ENCODE results near the gene HERPUD1. TPM values are rescaled to one million over a fixed set of nuclear protein-coding genes. Genes with fewer than 3 reads are reported as not detected.

The HERPUD1 gene
- total RNA-seq, 1 donor from 2014 or later, result 79.8 TPM

DNA sequence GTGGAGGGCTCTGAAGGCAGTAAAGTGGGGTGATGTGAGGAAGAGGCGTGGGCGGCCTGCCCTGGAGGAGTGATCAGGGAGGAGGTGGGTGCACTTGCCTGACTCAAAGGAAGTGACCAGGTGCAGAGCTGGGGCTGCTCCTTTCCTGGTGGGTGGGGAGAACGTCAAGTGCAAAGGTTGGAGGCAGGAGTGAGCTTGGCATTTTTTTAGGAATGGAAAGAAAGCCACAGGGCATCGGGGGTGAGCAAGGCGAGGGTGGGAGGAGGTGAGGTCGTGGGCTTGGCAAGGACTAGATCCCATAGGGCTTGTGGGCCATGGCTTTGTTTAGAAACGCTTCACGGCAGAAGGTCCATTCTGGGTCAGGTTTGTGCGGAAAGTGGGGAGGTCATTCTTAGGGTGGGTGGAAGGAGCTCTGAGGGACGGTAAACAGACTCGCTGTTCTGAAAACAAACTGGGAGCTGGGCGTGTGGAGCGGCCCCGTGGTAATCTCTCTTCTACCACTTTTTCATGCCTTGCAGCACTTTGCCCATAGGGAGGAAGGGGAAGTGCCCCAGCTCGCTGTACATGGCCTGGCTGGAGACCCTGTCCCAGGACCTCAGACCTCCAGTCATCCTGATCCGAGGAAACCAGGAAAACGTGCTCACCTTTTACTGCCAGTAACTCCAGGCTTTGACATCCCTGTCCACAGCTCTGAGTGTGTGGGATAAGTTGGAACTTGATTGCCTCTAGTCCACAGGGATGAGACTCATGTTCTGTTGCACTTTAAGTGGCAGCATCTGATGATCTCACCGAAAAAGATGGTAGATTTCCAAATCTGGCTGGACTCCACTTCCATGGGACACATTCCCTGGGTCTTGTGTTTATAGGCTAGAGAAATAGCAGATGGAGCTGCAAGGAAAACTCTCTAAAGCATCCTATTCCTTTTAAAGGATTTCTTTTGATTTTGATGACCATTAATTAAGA, 18.9 kb upstream of the HERPUD1 start:
- Mint-ChIP-seq H3K4me3 (no peak overlapping the region), H3K9me3 (no peaks in the 10 kb centered on the region), H3K4me1 (peaks cover 77% of the 10 kb centered on the region), H3K27me3 (ENCODE audit: low read depth) (no peaks in the 10 kb centered on the region), H3K27ac (peak overlapping the region; percentile 55), H3K36me3 (no peaks in the 10 kb centered on the region)
- TF ChIP-seq, protein P1, sequence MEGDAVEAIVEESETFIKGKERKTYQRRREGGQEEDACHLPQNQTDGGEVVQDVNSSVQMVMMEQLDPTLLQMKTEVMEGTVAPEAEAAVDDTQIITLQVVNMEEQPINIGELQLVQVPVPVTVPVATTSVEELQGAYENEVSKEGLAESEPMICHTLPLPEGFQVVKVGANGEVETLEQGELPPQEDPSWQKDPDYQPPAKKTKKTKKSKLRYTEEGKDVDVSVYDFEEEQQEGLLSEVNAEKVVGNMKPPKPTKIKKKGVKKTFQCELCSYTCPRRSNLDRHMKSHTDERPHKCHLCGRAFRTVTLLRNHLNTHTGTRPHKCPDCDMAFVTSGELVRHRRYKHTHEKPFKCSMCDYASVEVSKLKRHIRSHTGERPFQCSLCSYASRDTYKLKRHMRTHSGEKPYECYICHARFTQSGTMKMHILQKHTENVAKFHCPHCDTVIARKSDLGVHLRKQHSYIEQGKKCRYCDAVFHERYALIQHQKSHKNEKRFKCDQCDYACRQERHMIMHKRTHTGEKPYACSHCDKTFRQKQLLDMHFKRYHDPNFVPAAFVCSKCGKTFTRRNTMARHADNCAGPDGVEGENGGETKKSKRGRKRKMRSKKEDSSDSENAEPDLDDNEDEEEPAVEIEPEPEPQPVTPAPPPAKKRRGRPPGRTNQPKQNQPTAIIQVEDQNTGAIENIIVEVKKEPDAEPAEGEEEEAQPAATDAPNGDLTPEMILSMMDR (IDR thresholded peaks at IDR 0.05; ENCODE audit: unreplicated experiment), result no peak
- DNase-seq (ENCODE audit: low spot score in 2 of 2, unreplicated experiment in 2 of 2), result no peak

DNA sequence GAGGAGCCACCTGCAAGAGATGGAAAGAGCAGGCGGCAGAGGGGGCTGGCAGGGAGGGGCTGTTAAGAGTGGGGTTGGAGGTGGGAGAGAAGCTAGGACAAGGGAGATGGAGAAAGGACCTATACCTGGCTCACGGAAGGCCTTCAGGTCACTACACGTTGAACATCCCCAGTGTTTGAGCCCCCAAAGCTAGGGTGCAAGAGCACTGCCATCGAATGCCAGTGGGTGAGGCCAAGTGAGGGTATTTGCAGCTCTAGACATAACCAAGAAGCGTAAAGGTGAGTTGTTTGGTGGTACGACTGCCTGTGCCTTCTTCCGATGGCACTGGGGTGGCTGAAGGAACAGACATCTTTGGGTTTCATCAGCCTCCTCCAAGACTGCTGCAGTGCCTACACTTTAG, 17.0 kb upstream of the HERPUD1 start:
- H3K27ac Mint-ChIP-seq, result no peak overlapping the region
- no peaks in the 10 kb centered on the region for H3K27me3 Mint-ChIP-seq (ENCODE audit: low read depth)
- TF ChIP-seq, protein P1 (IDR thresholded peaks at IDR 0.05; ENCODE audit: unreplicated experiment), result no peak
- H3K36me3 Mint-ChIP-seq, result no peaks in the 10 kb centered on the region
- H3K9me3 Mint-ChIP-seq, result no peaks in the 10 kb centered on the region
- no peak for DNase-seq (ENCODE audit: low spot score in 2 of 2, unreplicated experiment in 2 of 2)
- H3K4me3 Mint-ChIP-seq, result no peak overlapping the region
- H3K4me1 Mint-ChIP-seq, result peaks cover 68% of the 10 kb centered on the region

DNA sequence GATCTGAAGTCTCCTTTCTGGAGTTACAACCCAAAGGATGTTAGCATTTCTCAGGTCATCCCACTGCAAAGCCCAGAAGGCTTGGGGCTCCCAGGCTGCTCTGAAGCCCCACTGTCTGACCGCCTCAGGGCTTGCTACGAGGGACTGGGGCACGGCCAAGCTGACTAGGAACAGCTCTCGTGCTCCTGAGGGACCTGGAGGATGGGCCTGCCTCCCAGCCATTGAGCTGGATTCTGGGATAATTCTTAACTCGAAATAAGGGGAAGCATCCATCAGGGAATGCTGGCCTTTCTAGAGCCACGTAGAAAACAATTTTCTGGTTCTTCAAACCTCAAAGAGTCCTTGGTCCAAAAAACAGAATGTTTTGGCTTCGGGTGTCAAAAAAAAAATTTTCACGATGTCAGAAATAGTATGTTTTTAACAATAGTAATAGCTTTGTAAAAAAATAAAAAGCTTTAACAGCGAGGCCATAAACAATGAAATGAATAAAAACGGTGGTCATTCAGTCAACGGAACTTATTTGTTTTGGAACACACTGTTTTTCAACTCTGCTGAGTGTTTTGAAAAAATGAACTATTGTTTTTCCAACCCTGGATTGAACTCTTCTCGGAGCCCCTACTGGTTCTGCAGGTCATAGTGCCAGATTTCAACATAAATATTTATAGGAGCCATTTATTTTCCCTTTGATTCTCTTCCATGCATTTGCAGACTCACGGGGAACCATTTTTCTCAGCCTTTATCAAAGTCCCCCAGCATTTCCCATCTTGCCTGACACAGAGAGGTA, 16.4 kb upstream of the HERPUD1 start:
- H3K36me3 Mint-ChIP-seq, result no peaks in the 10 kb centered on the region
- H3K4me1 Mint-ChIP-seq, result peaks cover 63% of the 10 kb centered on the region
- DNase-seq (ENCODE audit: low spot score in 2 of 2, unreplicated experiment in 2 of 2), result no peak
- H3K4me3 Mint-ChIP-seq, result no peak overlapping the region
- no peaks in the 10 kb centered on the region for H3K9me3 Mint-ChIP-seq
- no peaks in the 10 kb centered on the region for H3K27me3 Mint-ChIP-seq (ENCODE audit: low read depth)
- TF ChIP-seq, protein P1 (IDR thresholded peaks at IDR 0.05; ENCODE audit: unreplicated experiment), result no peak
- peak overlapping the region; percentile 62 for H3K27ac Mint-ChIP-seq

DNA sequence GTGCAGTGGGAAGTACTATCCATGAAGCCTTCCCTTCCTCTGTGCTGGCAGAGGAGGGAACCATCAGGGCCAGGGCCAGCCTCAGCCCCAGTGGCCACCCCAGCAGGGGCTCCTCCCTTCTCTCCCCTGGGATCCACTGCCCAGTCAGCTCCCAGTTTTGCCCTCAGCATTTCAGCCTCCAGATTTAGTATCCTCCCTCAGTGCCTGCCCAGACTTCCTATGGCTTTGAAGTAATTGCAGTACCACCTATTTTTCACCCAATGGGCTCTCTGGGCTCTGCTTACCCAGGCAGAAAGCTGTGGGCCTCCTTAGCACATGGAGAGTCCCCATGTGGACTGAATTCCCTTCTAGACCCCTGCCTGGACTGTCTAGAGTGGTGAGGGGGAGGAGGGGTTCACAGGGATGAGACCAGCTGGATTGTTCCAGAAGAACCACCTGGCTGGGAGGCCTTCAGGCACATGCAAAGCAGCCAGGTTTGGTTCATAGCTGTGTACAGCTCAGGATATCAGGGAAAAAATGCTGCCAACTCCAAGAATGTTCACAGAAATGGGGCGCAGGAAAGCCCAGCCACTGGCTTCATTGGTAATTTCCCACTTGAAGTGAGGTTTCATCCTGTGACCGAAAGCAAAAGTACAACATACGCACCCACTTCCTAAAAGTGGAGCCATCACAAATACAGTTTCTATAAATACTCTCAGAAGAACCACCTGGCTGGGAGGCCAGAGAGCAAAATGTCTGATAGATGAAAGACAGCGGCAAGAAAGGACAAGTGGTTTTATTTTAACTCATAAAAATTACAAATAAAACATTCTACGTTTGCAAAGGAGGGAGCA, 15.2 kb upstream of the HERPUD1 start:
- Mint-ChIP-seq H3K27ac (peak overlapping the region; percentile 63), H3K9me3 (no peaks in the 10 kb centered on the region), H3K36me3 (no peaks in the 10 kb centered on the region), H3K4me3 (no peak overlapping the region), H3K4me1 (peaks cover 60% of the 10 kb centered on the region), H3K27me3 (ENCODE audit: low read depth) (no peaks in the 10 kb centered on the region)
- DNase-seq (ENCODE audit: low spot score in 2 of 2, unreplicated experiment in 2 of 2), result no peak
- TF ChIP-seq, protein P1 (IDR thresholded peaks at IDR 0.05; ENCODE audit: unreplicated experiment), result no peak

DNA sequence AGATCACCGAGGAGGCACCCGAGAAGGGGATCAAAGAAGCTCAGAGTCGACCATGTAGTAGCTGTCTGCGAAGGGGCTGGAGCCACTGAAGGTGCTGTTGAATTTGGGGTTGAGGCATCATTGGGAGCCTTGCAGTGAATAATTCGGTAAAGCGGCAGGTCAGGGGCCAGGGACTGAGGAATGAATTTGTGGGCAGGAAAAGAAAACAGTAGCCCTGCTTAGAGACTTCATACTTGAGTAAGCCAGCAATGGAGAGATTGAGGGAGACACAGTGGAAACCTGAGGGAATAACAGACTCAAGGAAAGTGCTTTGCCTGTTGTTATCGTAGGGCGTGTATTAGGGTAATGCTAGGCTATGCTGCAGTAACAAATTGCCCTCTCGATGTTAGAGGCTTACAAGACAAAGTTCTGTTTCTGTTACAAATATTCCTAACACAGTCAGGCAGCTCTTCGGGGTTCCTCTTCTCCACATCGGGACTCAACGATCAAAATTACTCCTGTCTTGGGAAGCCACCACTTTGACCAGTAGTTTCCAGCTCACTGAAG, 13.4 kb upstream of the HERPUD1 start:
- H3K27ac Mint-ChIP-seq, result no peak overlapping the region
- no peaks in the 10 kb centered on the region for H3K9me3 Mint-ChIP-seq
- no peaks in the 10 kb centered on the region for H3K27me3 Mint-ChIP-seq (ENCODE audit: low read depth)
- no peak for DNase-seq (ENCODE audit: low spot score in 2 of 2, unreplicated experiment in 2 of 2)
- no peaks in the 10 kb centered on the region for H3K36me3 Mint-ChIP-seq
- no peak overlapping the region for H3K4me3 Mint-ChIP-seq
- peaks cover 44% of the 10 kb centered on the region for H3K4me1 Mint-ChIP-seq
- TF ChIP-seq, protein P1 (IDR thresholded peaks at IDR 0.05; ENCODE audit: unreplicated experiment), result no peak

Measured in mesothelial cell of epicardium (in vitro differentiated cells).